GM19328 (cell line): ENCODE measurements around the gene STOML1.

Experiments used
- ATAC-seq: cut with Tn5 transposase; IDR thresholded peaks from one replicate; pipeline ENCODE4 v1.9.1; 2021; ENCODE audit warnings: mild to moderate bottlenecking, moderate library complexity; ENCODE audit not compliant: unreplicated experiment

The STOML1 gene

DNA sequence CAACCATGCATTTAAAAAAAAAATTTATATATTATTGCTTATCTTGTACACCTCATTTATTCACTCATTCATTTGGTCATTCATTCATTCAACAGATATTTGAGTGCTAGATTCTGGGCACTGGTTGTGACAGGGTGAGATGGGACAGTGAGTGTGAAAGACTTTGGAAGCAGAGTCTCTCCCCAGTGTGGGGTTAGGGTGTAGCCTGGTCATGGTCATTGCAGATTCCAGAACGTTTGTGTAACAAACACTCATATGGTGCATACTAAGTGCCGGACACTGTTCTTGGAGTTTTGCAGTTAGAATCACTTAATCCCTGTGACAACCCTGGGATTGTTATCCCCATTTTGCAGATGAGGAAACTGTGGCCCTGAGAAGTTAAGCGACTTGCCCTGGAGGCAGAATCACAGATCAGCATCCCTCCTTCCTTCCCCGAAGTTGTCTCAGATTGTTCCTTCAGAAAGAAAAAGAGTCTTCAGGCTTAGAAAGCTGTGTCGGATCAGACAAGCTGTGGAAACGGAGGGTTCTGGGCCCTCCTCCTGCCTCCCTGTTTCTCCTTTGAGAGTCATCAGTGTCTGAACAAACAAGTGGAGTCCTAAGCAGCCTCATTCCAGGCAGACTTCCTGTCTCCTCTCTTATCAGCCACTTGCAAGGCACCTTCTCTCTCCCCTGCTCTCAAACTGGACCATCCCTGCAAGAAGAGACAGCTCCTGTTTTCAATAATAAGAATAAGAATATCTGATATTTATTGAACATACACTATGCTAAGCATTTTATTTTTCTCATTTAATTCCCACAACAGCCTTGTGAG, 59.5 kb downstream of the STOML1 start:
- no peak for ATAC-seq

GRCh38 chr15:73931441-73931840, 60.7 kb downstream of the STOML1 start:
- ATAC-seq = no peak

- ATAC-seq = no peak
These were observed 61.3 kb downstream of the STOML1 start for GRCh38 chr15:73930790-73931281.

DNA sequence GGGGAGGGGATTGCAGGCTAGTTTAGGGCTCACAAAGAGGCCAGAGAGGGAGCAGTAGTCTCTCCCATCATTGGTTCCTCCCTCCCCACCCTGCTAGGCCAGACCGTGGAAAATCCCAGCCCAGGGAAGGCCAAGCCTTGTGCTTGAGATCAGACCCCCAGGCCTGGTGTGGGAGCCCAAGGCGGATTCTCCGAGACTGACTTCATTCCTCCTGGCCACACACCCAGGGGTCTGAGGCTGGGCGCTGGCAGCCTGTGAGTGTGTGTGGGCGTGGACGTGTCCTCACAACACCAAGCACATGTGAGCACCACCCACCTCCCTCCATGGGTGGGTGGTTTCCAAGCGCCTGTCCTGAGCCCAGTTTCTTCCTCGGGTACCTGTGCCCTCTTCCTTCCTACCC, 61.7 kb downstream of the STOML1 start:
- ATAC-seq = no peak

- no peak for ATAC-seq
These were observed 63.0 kb downstream of the STOML1 start for GRCh38 chr15:73928971-73929627.
